CD4-positive, alpha-beta memory T cell (primary cell): ENCODE data around the gene ZC3H7B. TPM values are rescaled to one million over a fixed set of nuclear protein-coding genes. Genes with fewer than 3 reads are reported as not detected.
A peak's percentile ranks its signal among the peaks of the same experiment; 100 is the strongest.
"Not testable (repeated sequence)": the region's sequence is repeated elsewhere in the genome, so short reads cannot be mapped to it uniquely, and the experiment has no call there.

Experiments used
- CTCF ChIA-PET: fragments of 350-600 bp; sonication (Branson Sonifier 250); formaldehyde crosslinking; loops from one replicate; lab custom pipeline; 2021; ENCODE audit warnings: inconsistent platforms; ENCODE audit not compliant: partially characterized antibody; lab: Charles Lee
- POLR2A ChIA-PET: fragments of 350-600 bp; sonication (Branson Sonifier 250); formaldehyde crosslinking; loops from one replicate; lab custom pipeline; 2021; ENCODE audit not compliant: partially characterized antibody; lab: Charles Lee
- DNase-seq, 5 donors: peaks; one replicate each; pipeline versions ENCODE4 v3.0.0 to v3.0.0-alpha.2; 2020 to 2022; ENCODE audit warnings: mixed read lengths in 1 of 5
- H3K27ac ChIP-seq: one replicate; pipeline ENCODE4 v1.7.0; 2013; ENCODE audit warnings: low read depth, low read length
- H3K27me3 ChIP-seq: 2 replicates; pipeline ENCODE4 v1.7.0; 2013; ENCODE audit warnings: mild to moderate bottlenecking, low read length, moderate library complexity; ENCODE audit not compliant: insufficient read depth
- H3K36me3 ChIP-seq: 2 replicates; pipeline ENCODE4 v1.7.0; 2013; ENCODE audit warnings: mild to moderate bottlenecking, low read length, moderate library complexity; ENCODE audit not compliant: insufficient read depth
- H3K4me1 ChIP-seq: 2 replicates; pipeline ENCODE4 v1.7.0; 2013; ENCODE audit warnings: mild to moderate bottlenecking, low read length, moderate library complexity; ENCODE audit not compliant: insufficient read depth
- H3K4me3 ChIP-seq, 2 donors: one replicate each; pipeline ENCODE4 v1.7.0; 2013; ENCODE audit warnings: low read length in 2 of 2, mild to moderate bottlenecking in 1 of 2
- H3K9me3 ChIP-seq, 2 donors: one replicate each; pipeline ENCODE4 v1.7.0; 2013; ENCODE audit warnings: low read length in 2 of 2, control low read depth in 1 of 2; ENCODE audit not compliant: control insufficient read depth in 1 of 2
- H3K27ac Mint-ChIP-seq, 7 donors: one replicate each; pipeline ENCODE4 v1.8.0; 2020 to 2021; ENCODE audit warnings: mixed read lengths in 7 of 7, mild to moderate bottlenecking in 6 of 7, inconsistent platforms in 3 of 7, moderate library complexity in 3 of 7
- H3K27me3 Mint-ChIP-seq, 2 donors: one replicate each; pipeline ENCODE4 v1.8.0; 2020 to 2021; ENCODE audit warnings: mixed read lengths in 2 of 2
- H3K36me3 Mint-ChIP-seq, 2 donors: one replicate each; pipeline ENCODE4 v1.8.0; 2020 to 2021; ENCODE audit warnings: mixed read lengths in 2 of 2, inconsistent platforms in 1 of 2, mild to moderate bottlenecking in 1 of 2
- H3K4me1 Mint-ChIP-seq, 4 donors: one replicate each; pipeline ENCODE4 v1.8.0; 2020 to 2021; ENCODE audit warnings: mixed read lengths in 4 of 4, mild to moderate bottlenecking in 1 of 4
- H3K4me3 Mint-ChIP-seq, 8 donors: one replicate each; pipeline ENCODE4 v1.8.0; 2020 to 2021; ENCODE audit warnings: mixed read lengths in 8 of 8, mild to moderate bottlenecking in 7 of 8, moderate library complexity in 6 of 8, inconsistent platforms in 3 of 8
- H3K9me3 Mint-ChIP-seq, 8 donors: one replicate each; pipeline ENCODE4 v1.8.0; 2020 to 2021; ENCODE audit warnings: mixed read lengths in 8 of 8, mild to moderate bottlenecking in 5 of 8, inconsistent platforms in 3 of 8, moderate library complexity in 1 of 8
- intact Hi-C: fragments of 100-400 bp; cut with micrococcal nuclease; formaldehyde crosslinking; loops from one replicate; pipeline ENCODE4 v1.15.1; 2023
- polyA plus RNA-seq, 2 donors: library from polyadenylated mRNA; unstranded; fragments of 300-500 nt; fragmentation: Illumina TruSeq; gene quantifications; one replicate each; pipeline ENCODE4 v1.2.3, GENCODE V29; 2021
- total RNA-seq, 2 experiments: library from RNA; stranded (reverse); gene quantifications; one replicate each; pipeline ENCODE4 v1.2.3, GENCODE V29; 2021

Gene ZC3H7B
- total and polyA plus RNA-seq, 4 experiments from 2014 or later, result 0.20 to 40.3 (median 20.5) TPM

DNA sequence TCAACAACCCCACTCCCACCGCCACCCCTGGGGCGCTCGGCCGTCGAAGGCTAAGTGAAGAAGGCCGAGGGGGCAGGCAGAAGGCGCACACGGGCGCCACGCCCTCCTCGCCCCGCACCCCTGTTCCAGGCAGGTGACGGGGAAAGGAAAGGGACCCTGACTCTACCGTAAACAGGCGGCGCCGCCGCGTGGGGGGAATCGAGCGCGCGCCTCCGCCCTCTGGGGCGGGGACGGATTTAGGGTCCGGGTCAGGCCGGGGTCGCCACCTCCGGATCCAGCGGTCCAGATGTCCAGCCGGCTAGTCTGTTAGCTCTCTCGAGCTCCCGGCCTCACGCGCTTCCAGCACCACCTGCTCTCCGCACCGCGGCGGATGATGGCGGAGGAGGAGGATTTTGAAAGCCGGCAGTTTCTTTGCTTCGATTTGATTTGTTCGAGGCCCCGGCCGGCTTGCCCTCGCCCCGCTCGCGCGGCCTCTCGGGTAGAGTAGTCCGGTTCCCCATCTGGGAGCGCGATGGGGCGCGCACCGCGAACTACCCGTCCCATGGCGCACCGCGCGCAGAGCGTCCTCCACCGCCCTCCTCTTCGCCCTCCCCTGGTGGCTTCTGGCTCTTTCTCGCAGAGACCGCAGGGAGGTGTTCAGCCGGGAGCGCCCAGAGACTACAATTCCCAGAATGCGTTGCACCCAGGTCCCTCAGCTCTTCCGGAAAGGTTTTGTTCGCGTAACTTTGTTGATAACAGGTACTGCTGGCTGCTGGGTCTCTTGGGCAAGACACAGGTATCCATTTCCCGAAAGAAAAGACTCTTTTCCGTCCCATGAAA is 15.3 kb upstream of the ZC3H7B start, which contains the start of gene RANGAP1:
TSS of gene RANGAP1 (minus strand) at position 368 of the 819 bp plus-strand sequence. CDS start 5,143 bp downstream, outside the sequence.
- no peaks in the 10 kb centered on the region for H3K9me3 ChIP-seq
- Mint-ChIP-seq H3K9me3 (no peaks in the 10 kb centered on the region), H3K27ac (peak within 1 kb of the TSS; percentile 96 to 99 (median 99)), H3K4me3 (peak within 1 kb of the TSS; percentile 92 to 98 (median 96)), H3K27me3 (no peaks in the 10 kb centered on the region), H3K4me1 (peaks cover 16 to 50% (median 36%) of the 10 kb centered on the region in 4 donors), H3K36me3 (peaks cover 10 to 25% of the 10 kb centered on the region in 2 donors)
- intact Hi-C loops, result loop anchor here (1.0 to 5.0 kb wide), 11 partner anchors 15 to 429 kb away; partner anchors contain the start of genes ACO2, DESI1, L3MBTL2 and PHF5A
- peaks cover 24% of the 10 kb centered on the region for H3K36me3 ChIP-seq
- ChIA-PET POLR2A (interaction anchor here (0.6 to 5.2 kb wide), 30 partner anchors 10 to 1967 kb away, joined by 3 to 111 read pairs (median 6); partner anchors contain the start of genes ACO2, DESI1, EP300 and PHF5A), CTCF (interaction anchor here (1.3 to 2.1 kb wide), 5 partner anchors 16 to 363 kb away, joined by 4 to 11 read pairs (median 5); partner anchors contain the start of genes TEF and ZC3H7B)
- H3K27me3 ChIP-seq, result no peaks in the 10 kb centered on the region
- peak; percentile 98 to 99 (median 99) for DNase-seq
- peak within 1 kb of the TSS; percentile 82 to 94 for H3K4me3 ChIP-seq
- H3K27ac ChIP-seq, result peak within 1 kb of the TSS; percentile 99
- peaks cover 23% of the 10 kb centered on the region for H3K4me1 ChIP-seq

DNA sequence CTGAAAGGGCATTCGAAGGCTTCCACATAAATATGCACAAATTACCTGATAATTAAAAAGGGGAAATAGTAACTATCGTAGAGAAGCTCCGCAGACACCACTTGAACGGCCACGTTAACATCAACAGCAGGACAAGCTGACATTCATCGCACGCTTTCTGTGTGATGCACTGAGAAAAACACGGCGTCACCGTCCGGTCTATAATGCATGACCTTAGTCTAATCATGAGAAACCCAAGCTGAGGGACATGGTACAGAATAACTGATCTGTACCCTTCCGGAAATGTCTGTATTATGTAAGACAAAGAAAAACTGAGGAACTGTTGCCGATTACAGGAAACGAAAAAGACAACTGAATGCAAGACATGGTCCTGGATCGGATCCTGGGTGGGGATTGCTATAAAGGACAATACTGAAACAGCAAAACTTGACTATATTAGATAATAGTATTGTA is 14.7 kb upstream of the ZC3H7B start:
- H3K27ac ChIP-seq, result peak overlapping the region; percentile 99

DNA sequence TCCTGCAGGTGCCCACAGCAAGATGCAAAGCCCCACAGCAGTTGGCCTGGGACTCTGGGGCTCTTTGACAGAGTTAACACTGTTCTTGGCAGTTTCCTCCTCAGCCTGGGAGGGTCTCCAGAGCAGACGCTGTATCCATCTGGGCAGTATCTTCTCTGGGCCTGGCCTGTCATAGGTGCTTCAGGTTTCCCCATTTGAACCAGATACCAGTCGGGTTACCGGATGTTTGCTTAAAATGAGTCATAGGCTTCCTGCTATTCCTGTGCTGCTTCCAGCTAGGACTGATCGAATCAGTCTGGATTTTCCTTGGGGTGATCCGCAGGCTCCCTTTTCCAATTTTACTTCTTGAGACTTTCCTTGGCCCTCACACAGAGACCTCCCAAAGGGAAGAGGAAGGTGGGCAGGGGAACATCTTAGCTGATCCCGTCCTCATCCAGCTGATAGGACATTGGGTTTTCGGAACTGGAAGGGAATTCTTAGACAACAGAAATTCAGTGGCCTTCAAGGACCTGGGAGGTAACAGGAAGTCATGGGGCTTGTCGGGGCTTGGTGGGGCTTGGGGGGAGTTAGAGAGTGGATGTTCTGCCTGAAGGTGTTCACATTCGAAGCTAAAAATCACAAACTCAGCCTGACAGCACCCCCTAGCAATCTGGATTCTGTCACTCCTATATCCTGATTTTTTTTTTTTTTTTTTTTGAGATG is 12.9 kb upstream of the ZC3H7B start:
- H3K27me3 Mint-ChIP-seq, result no peaks in the 10 kb centered on the region
- H3K27ac Mint-ChIP-seq, result peak overlapping the region in 6 of 7 donors; percentile 70 to 94 (median 82)
- no peak for DNase-seq
- H3K36me3 Mint-ChIP-seq, result peaks cover 3 to 13% of the 10 kb centered on the region in 2 donors
- POLR2A ChIA-PET, result interaction anchor here (0.7 to 5.2 kb wide), 3 partner anchors 14 to 158 kb away, joined by 3 to 111 read pairs (median 3); partner anchors contain the start of gene ZC3H7B
- no peaks in the 10 kb centered on the region for H3K9me3 ChIP-seq
- H3K27me3 ChIP-seq, result no peaks in the 10 kb centered on the region
- H3K4me1 ChIP-seq, result peaks cover 22% of the 10 kb centered on the region
- peaks cover 13% of the 10 kb centered on the region for H3K36me3 ChIP-seq
- H3K27ac ChIP-seq, result no peak overlapping the region
- peaks cover 14 to 37% (median 25%) of the 10 kb centered on the region in 4 donors for H3K4me1 Mint-ChIP-seq
- CTCF ChIA-PET, result interaction anchor here (0.8 to 1.2 kb wide), 2 partner anchors 13 to 51 kb away, joined by 3 read pairs; partner anchors contain the start of gene ZC3H7B
- no peaks in the 10 kb centered on the region for H3K9me3 Mint-ChIP-seq
- no peak overlapping the region for H3K4me3 ChIP-seq
- intact Hi-C loops, result loop anchor here (5.0 kb wide), 1 partner anchor 266 kb away; no protein-coding TSS in a partner anchor
- peak overlapping the region in 6 of 8 donors; percentile 17 to 74 (median 62) for H3K4me3 Mint-ChIP-seq

More for the DNA sequence above, 14.7 kb upstream of the ZC3H7B start:
- Histone ChIP-seq H3K27me3 (no peaks in the 10 kb centered on the region), H3K36me3 (peaks cover 19% of the 10 kb centered on the region), H3K4me1 (peaks cover 23% of the 10 kb centered on the region), H3K4me3 (peak overlapping the region; percentile 82 to 94), H3K9me3 (no peaks in the 10 kb centered on the region)
- DNase-seq, result peak in 1 of 5 donors; percentile 82
- ChIA-PET CTCF (interaction anchor here (1.3 to 2.1 kb wide), 5 partner anchors 15 to 364 kb away, joined by 4 to 11 read pairs (median 5); partner anchors contain the start of genes TEF and ZC3H7B), POLR2A (interaction anchor here (0.6 to 5.2 kb wide), 26 partner anchors 11 to 1242 kb away, joined by 3 to 111 read pairs (median 7); partner anchors contain the start of genes ACO2, DESI1, EP300 and PHF5A)
- no peaks in the 10 kb centered on the region for H3K27me3 Mint-ChIP-seq
- peaks cover 16 to 44% (median 33%) of the 10 kb centered on the region in 4 donors for H3K4me1 Mint-ChIP-seq
- peak overlapping the region; percentile 92 to 98 (median 96) for H3K4me3 Mint-ChIP-seq
- peaks cover 10 to 21% of the 10 kb centered on the region in 2 donors for H3K36me3 Mint-ChIP-seq
- peak overlapping the region; percentile 96 to 99 (median 99) for H3K27ac Mint-ChIP-seq
- intact Hi-C loops, result loop anchor here (1.0 to 5.0 kb wide), 11 partner anchors 15 to 429 kb away; partner anchors contain the start of genes ACO2, DESI1, L3MBTL2 and PHF5A
- no peaks in the 10 kb centered on the region for H3K9me3 Mint-ChIP-seq

DNA sequence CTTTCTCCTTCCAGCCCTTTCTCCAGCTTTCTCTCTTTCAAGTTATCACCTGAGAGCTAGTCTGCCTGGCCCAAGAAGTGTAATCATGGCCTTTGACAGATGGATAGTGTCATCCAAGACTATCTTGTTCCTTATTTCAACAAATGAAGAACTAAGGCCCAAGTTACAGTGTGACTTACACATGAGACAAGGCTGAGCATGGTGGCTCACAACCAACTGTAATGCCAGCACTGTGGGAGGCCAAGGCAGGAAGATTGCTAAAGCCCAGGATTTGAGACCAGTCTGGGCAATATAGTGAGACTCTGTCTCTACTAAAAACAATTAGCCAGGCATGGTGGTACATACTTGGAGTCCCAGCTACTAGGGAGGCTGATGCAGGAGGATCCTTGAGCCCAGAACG is 11.7 kb upstream of the ZC3H7B start:
- POLR2A ChIA-PET, result interaction anchor here (1.7 kb wide), 1 partner anchor 52 kb away, joined by 3 read pairs; no protein-coding TSS in a partner anchor
- intact Hi-C loops, result loop anchor here (5.0 kb wide), 1 partner anchor 267 kb away; no protein-coding TSS in a partner anchor
- no peaks in the 10 kb centered on the region for H3K27me3 Mint-ChIP-seq

DNA sequence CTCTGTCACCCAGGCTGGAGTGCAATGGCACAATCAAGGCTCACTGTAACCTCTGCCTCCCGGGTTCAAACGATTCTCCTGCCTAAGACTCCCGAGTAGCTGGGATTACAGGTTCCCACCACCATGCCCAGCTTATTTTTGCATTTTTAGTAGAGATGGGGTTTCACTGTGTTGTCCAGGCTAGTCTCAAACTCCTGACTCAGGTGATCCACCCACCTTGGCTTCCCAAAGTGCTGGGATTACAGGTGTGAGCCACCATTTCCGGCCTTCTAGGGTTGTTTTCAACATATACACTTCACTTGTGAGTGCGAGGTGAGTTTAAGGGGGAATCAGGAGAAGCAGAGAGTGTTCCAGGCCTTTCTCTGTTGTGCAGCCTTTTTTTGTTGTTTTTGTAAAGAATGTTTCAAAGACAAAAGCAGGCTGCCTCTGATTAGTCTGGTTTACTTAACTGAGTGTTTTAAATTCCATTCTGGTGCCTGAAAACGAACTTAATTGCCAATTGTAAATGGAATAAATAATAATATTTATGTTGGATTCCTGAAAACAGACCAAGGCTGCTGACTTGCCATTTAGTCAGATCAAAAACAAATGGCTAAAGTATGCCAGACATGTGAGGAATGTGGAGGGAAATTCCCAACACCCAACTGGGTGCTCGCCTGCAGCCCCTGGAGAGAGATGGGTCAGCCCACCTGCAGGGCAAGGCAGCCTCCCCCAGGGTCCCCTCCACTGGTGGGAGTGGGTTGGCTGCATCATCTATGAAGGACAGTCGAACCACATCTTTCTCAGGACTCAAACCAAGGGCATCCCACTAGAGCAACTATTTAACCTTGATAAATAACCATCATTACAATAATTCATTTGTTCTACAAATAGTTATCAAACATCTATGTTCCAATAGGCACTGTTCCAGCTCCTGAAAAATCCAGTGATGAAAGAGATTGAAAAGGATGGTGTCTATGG is 10.8 kb upstream of the ZC3H7B start:
- POLR2A ChIA-PET, result no interaction called here
- Histone ChIP-seq H3K27ac (no peak overlapping the region), H3K27me3 (no peaks in the 10 kb centered on the region), H3K4me3 (no peak overlapping the region), H3K4me1 (peaks cover 8% of the 10 kb centered on the region), H3K36me3 (no peaks in the 10 kb centered on the region), H3K9me3 (no peaks in the 10 kb centered on the region)
- Mint-ChIP-seq H3K36me3 (peaks cover 0 to 5% of the 10 kb centered on the region in 2 donors), H3K9me3 (peaks cover 0 to 1% (median 0%) of the 10 kb centered on the region in 8 donors), H3K27ac (no peak overlapping the region), H3K4me3 (no peak overlapping the region), H3K4me1 (peaks cover 7 to 22% (median 14%) of the 10 kb centered on the region in 4 donors), H3K27me3 (no peaks in the 10 kb centered on the region)
- intact Hi-C loops, result no loop called here
- CTCF ChIA-PET, result no interaction called here
- DNase-seq, result no peak

More for the DNA sequence above, 11.7 kb upstream of the ZC3H7B start:
- DNase-seq, result no peak
- no peak overlapping the region for H3K27ac ChIP-seq
- Mint-ChIP-seq H3K4me1 (peaks cover 10 to 30% (median 19%) of the 10 kb centered on the region in 4 donors), H3K9me3 (peaks cover 0 to 1% (median 0%) of the 10 kb centered on the region in 8 donors), H3K36me3 (peaks cover 0 to 10% of the 10 kb centered on the region in 2 donors), H3K4me3 (peak overlapping the region in 1 of 8 donors; percentile 22), H3K27ac (peak overlapping the region in 2 of 7 donors; percentile 24 to 57)
- CTCF ChIA-PET, result no interaction called here
- H3K9me3 ChIP-seq, result no peaks in the 10 kb centered on the region
- H3K27me3 ChIP-seq, result no peaks in the 10 kb centered on the region
- H3K36me3 ChIP-seq, result peaks cover 4% of the 10 kb centered on the region
- peaks cover 14% of the 10 kb centered on the region for H3K4me1 ChIP-seq
- no peak overlapping the region for H3K4me3 ChIP-seq

DNA sequence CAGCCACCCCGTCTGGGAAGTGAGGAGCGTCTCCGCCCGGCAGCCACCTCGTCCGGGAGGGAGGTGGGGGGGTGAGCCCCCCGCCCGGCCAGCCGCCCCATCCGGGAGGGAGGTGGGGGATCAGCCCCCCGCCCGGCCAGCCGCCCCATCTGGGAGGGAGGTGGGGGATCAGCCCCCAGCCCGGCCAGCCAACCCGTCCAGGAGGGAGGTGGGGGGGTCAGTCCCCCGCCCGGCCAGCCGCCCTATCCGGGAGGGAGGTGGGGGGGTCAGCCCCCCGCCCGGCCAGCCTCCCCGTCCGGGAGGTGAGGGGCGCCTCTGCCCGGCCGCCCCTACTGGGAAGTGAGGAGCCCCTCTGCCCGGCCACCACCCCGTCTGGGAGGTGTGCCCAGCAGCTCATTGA is 6.5 kb upstream of the ZC3H7B start:
- CTCF ChIA-PET, intact Hi-C loops: not testable (repeated sequence)

More for the DNA sequence above, 6.5 kb upstream of the ZC3H7B start:
- H3K27ac ChIP-seq, H3K27ac Mint-ChIP-seq, H3K9me3 Mint-ChIP-seq, DNase-seq, H3K36me3 Mint-ChIP-seq, H3K4me1 ChIP-seq, POLR2A ChIA-PET, H3K9me3 ChIP-seq, H3K36me3 ChIP-seq, H3K27me3 ChIP-seq, H3K4me3 Mint-ChIP-seq, H3K4me3 ChIP-seq, H3K27me3 Mint-ChIP-seq, H3K4me1 Mint-ChIP-seq: not testable (repeated sequence)
